GM21367 (cell line): ENCODE measurements around the gene MBLAC2.

Experiments
- ATAC-seq: cut with Tn5 transposase; IDR thresholded peaks from one replicate; pipeline ENCODE4 v1.9.1; 2021; ENCODE audit not compliant: unreplicated experiment

MBLAC2 gene

GRCh38 chr5:90472783-90473395 is 1.7 kb downstream of the MBLAC2 start:
- peak; percentile 6 for ATAC-seq

DNA sequence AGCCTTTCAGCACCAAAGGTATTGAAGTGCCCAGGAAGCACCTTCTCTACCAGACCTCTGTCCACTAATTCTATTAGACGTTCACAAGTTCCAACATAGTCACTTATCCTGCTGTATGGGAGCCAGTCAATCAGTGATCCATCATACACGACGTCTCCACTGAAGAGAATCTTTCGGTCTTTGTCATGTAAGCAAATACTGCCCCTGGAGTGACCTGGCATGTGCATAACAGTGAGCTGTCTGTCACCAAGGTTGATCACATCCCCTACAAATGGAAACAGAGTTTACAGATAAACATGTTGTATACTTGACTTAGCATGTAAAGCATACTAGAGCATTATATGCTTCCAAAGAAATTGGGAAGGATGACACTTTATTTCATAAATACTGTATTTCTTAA is 13.3 kb downstream of the MBLAC2 start:
- ATAC-seq = no peak

DNA sequence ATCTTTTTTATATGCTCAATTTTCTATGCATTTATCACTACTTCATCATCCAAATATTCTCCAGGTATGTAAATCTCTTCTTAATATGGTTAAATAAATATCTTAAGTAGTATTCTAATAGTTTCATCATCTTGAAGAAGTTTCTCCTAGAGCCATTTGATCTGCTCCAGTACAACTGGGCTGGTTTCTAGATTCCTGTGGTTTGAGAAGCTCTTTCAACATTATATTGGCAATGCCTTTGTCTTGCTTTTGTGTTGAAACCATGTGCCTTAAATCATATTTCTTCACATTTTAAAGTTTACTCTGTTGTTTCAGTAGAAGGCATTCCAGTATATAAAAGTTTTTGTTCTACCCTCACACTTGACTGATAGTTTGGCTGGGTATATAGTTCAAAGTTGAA is 27.6 kb downstream of the MBLAC2 start:
- ATAC-seq = no peak

DNA sequence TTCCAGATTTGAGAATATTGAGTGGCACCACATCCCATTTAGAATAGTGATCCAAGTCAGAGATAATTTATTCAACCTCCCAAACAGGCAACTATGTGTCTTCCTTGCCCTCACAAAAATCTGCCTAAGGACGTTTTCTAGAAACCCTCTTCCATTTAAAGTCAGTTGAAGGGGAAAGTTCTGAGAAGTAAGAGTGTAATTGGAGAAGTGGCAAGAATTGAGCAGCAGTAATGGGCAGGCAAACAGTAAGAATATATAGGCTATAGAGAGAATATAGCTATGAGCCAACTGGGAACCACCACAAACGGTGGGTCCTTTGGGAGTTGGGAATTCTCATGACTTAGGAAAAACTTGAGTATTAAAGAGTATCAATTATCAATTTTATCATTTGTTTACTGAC is 33.9 kb downstream of the MBLAC2 start:
- ATAC-seq = no peak

- ATAC-seq = no peak
Measured at GRCh38 chr5:90438100-90438499, 36.5 kb downstream of the MBLAC2 start.

GRCh38 chr5:90437663-90438062 is 36.9 kb downstream of the MBLAC2 start:
- ATAC-seq = no peak

DNA sequence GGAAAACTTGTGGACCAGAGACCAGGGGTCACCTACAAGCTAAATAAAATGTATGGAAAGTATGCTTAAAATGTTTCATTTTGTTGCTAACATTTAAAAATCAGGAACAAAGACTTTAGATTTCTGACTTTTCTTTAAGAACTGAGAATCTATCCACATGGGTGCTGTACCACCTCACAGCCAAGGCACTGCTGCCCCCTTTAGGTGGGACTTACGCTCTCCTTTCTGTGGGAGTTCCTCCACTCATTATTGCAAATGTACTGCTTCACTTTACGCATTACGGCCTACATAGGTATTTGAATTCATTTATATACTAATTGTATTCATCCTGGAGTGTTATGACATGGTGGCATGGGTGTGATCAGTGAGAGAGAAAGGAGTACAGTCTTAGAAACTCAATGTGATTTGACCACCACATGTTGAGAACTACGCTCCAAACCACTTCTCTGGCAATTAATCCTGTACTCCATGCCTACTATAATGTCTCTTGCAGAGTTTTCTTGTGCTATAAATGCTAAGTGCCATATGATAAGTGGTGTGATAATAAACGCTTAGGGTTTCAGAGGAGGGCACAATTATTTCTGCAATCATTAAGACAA is 40.4 kb downstream of the MBLAC2 start:
- no peak for ATAC-seq

DNA sequence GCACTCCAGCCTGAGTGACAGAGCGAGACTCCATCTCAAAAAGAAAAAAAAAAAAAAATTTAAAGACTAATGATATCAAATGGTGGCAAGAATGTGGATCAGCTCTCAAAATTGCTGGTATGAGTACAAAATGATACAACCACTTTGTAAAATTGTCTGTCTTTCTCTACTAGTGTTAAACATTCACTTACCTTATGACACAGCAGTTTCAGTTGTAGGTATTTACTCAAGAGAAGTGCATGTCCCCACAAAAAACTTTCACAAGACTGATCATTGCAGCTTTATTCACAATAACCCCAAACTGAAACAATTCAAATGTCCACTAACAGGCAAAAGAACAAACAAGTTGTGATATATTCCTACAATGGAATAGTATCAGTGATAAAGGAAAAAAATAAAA is 50.3 kb downstream of the MBLAC2 start:
- ATAC-seq = no peak

- no peak for ATAC-seq
Measured at GRCh38 chr5:90421136-90421535, 53.4 kb downstream of the MBLAC2 start.

GRCh38 chr5:90418214-90418613 is 56.4 kb downstream of the MBLAC2 start:
- no peak for ATAC-seq

GRCh38 chr5:90410178-90410762 is 64.3 kb downstream of the MBLAC2 start:
- no peak for ATAC-seq

DNA sequence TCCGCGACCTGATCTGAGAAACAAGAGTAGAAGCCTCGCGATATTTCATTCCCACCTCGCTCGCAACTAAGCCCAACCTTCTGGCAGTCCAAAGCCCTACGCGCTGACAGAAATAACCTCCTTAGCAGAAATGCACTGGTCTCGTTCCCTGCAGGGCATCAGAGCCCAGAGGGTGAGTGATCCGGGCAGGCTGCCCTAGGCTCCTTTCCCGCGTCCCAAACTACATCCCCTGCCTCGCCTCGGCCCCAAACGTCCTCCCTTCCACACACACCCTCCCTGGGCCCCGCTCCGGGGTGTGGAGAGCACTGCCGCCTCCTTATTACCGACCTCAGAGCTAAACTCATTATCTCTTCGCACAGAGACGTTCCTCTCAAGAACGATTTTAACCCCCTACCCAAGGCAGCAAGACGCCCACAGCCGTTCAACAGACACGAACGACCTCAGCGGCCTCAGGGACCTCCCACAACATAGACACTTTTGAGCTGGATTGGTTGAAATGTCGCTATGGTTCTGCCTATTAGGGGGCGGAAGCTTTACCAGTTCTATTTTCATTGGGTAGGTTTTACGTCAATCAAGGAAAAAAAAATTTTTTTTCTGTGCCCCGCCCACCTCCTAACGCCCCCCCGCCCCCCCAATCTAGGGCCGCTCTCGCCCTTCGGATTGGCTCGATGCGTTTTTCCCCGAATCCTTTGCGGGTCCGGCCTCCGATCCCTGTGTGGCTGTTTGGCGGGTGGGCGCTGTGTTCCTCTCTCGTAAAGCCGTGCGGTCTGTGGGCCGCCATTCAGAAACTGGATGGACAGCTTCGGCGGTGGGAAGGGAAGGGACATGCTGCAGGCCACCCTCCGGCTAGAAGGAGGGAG is 65.0 kb downstream of the MBLAC2 start, which contains the start of gene CETN3:
CETN3 (minus strand) TSS at position 439 of the 860 bp plus-strand sequence; CDS start at position 344, 95 bp downstream.
- ATAC-seq = peak; percentile 92

DNA sequence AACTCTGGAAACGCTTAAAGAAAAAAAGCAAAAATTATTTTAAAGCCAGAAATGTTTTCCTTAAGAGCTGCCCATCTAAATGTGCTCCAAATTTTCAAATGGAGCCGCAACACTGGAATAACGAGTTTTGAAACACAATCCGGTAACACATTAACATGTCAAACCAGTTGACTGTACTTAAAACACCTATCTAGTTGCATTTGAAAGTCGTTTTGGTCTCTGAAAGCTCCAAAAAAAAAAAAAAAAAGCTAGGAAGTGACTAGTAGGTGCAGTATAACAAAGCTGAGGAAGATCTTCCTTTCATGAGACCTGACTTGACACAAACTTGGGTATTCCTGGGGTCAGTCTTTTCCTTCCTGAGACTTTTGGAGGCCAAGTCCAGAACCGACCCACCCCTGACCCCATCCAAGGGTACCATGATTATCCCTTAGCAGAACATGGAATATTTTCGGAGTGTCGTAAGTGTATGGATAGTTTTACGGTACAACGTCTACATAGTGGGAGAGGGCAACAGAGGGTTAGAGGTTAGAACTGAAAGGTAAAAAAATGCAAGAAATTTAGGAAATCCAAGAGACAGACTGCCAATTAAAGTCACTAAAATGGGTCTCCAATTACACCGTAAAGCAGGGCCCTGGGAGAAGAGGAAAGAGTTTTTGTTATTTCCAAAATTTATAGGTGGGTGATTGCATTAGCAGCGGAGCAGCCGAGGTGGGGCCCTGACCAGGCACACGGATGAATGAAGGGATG is 65.8 kb downstream of the MBLAC2 start:
- no peak for ATAC-seq
